ENCODE results near the gene IDH2.

GRCh38 chr15:90121086-90121485 is 18.8 kb upstream of the IDH2 start:
- TF ChIP-seq CTCF (IDR thresholded peaks at IDR 0.05) (no peak), POLR2AphosphoS5 (IDR thresholded peaks at IDR 0.05) (no peak), POLR2A (IDR thresholded peaks at IDR 0.05) (no peak), EP300 (IDR thresholded peaks at IDR 0.05) (no peak)

Measured in upper lobe of left lung (tissue), 4 donors.